ENCODE results near the gene ST6GALNAC6.
"Not testable (repeated sequence)": the region's sequence is repeated elsewhere in the genome, so short reads cannot be mapped to it uniquely, and the experiment has no call there.

The ST6GALNAC6 gene

DNA sequence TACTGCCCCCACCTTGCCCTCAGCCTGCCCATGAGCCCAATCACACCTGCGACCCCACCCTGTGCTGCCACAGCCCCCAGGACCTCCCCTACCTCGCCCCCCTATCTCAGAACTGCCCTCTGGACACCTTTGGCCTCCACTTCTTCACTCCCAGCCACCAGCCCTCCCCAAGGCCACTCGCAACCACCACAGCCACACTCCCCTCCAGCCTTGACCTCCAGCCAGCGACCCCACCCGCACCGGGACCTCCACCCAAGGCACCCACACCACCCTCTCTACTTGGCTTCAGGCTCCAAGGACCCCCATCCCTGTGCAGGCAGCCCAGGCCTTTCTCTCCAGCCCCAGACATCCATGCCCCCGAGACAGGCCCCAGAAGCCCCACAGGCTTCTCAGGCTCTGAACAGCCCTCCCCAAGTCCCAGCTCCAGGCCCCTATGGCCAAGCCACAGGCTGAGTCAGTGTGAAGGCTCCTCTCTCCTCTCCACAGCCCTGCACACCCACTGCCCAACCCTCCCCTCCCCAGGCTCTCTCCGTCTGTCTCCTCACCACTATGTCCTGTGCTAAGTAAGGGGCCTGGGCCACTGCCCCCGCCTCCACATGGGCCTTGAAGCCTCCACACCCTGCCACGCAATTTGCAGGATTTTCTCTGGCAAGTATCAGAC, 24.0 kb downstream of the ST6GALNAC6 start:
- no peak overlapping the region for H3K27ac ChIP-seq (ENCODE audit: low read length)
- peaks cover 11 to 50% of the 10 kb centered on the region in 2 donors for H3K4me1 ChIP-seq (ENCODE audit: control insufficient read depth in 1 of 2, insufficient read depth in 2 of 2, low read length in 2 of 2)
- no peaks in the 10 kb centered on the region for H3K27me3 ChIP-seq (ENCODE audit: low read depth, low read length)
- H3K36me3 ChIP-seq (ENCODE audit: control insufficient read depth in 1 of 2, insufficient read depth in 2 of 2, low read length in 2 of 2) = peaks cover 0 to 23% of the 10 kb centered on the region in 2 donors
- no peak overlapping the region for H3K4me3 ChIP-seq (ENCODE audit: low read depth in 1 of 2, low read length in 2 of 2)
- H3K9me3 ChIP-seq (ENCODE audit: control insufficient read depth in 1 of 2, low read length in 2 of 2) = no peaks in the 10 kb centered on the region

DNA sequence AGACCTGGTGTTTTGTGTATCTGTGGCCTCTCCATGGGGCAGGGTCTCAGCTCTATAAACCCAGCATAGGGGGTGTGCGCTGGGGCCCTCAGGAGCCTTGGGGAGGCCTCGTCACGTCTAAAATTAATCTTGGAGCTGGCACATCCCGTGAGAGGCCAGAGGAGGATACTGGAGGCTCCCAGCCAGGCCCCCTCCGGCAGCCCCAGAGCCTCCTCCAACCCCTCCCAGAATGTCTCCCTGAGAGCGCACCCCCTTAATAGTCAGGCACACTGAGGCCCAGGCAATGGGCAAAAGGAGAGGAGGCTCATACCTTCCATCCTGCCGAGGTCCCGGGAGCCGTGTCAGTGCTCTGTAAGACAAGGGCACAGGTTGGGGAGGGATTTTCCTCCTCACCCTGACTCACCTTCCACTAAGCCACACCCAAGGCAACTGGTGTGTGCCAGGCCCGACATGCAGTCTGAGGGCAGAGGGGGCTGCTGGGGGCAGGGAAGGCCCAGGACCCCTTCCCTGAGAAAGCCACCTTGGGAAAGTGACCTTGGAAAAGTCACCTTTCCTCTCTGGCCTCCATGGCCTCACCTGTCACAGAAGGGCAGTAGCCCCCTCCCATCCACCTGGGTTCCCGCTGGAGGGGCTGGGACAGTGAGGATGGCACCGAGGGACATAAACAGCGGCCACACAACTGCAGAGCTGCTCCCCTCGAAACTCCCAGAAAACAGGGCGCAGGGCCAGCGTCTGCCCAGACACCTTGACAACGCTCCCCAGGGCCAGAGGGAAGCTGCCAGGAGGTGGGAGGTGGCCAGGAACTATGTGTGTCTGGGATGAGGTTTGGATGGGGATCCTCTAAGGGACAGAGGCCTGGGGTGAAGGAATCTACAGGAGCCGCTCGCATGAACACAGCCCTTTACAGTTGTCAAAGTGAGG, 24.8 kb downstream of the ST6GALNAC6 start:
- Histone ChIP-seq H3K27me3 (ENCODE audit: low read depth, low read length) (no peaks in the 10 kb centered on the region), H3K9me3 (ENCODE audit: control insufficient read depth in 1 of 2, low read length in 2 of 2) (no peaks in the 10 kb centered on the region), H3K27ac (ENCODE audit: low read length) (no peak overlapping the region), H3K36me3 (ENCODE audit: control insufficient read depth in 1 of 2, insufficient read depth in 2 of 2, low read length in 2 of 2) (peaks cover 0 to 24% of the 10 kb centered on the region in 2 donors), H3K4me1 (ENCODE audit: control insufficient read depth in 1 of 2, insufficient read depth in 2 of 2, low read length in 2 of 2) (peaks cover 11 to 50% of the 10 kb centered on the region in 2 donors), H3K4me3 (ENCODE audit: low read depth in 1 of 2, low read length in 2 of 2) (peak overlapping the region; percentile 6 to 13)

DNA sequence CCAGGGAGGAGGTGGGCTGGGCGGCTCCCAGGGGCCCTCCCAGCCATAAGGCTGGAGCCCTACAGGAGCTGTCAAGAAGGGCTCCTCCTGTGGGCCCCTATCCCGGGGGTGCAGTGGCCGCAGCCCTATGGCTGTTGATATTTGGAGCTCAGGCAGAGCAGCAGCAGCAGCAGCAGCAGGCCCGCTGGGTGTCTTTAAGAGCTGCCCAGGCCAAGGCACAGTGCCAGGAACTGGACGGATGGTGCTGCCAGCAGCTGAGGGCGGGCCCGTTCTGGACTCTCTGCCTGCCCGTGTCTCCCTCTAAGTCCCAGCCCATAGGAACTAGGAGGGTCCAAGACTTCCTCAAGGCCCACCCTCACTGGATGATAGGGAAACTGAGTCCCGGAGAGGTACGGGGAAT, 25.5 kb downstream of the ST6GALNAC6 start:
- Histone ChIP-seq H3K27me3 (ENCODE audit: low read depth, low read length) (no peaks in the 10 kb centered on the region), H3K27ac (ENCODE audit: low read length) (no peak overlapping the region), H3K9me3 (ENCODE audit: control insufficient read depth in 1 of 2, low read length in 2 of 2) (no peaks in the 10 kb centered on the region), H3K36me3 (ENCODE audit: control insufficient read depth in 1 of 2, insufficient read depth in 2 of 2, low read length in 2 of 2) (peaks cover 0 to 24% of the 10 kb centered on the region in 2 donors), H3K4me1 (ENCODE audit: control insufficient read depth in 1 of 2, insufficient read depth in 2 of 2, low read length in 2 of 2) (peaks cover 11 to 50% of the 10 kb centered on the region in 2 donors), H3K4me3 (ENCODE audit: low read depth in 1 of 2, low read length in 2 of 2) (peak overlapping the region; percentile 6 to 13)

DNA sequence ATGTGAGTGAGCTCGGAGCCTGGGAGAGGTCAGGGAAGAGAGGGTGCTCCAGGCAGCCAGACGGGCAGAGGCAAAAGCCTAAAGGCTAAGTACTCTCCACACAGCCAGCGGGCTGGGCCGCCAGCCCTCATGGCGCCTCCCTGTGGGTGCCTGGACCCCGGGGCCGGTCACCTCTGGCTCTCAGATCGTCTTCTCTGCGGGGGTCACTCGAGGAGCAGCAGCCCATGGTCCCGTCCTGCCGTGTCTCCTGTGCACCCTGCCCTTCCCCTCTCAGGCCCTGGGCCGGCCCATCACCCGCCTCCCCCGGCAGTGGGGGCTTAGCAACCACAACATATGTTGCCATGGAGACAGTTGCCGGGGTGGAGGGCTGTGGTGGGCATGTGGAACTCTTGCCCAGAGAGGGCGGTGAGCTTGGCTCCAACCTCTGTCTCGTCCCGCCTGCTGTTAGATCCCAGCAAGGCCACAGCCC, 26.1 kb downstream of the ST6GALNAC6 start:
- Histone ChIP-seq H3K27ac (ENCODE audit: low read length) (no peak overlapping the region), H3K4me1 (ENCODE audit: control insufficient read depth in 1 of 2, insufficient read depth in 2 of 2, low read length in 2 of 2) (peaks cover 10 to 48% of the 10 kb centered on the region in 2 donors), H3K27me3 (ENCODE audit: low read depth, low read length) (no peaks in the 10 kb centered on the region), H3K4me3 (ENCODE audit: low read depth in 1 of 2, low read length in 2 of 2) (peak overlapping the region in 1 of 2 donors; percentile 6), H3K36me3 (ENCODE audit: control insufficient read depth in 1 of 2, insufficient read depth in 2 of 2, low read length in 2 of 2) (peaks cover 0 to 24% of the 10 kb centered on the region in 2 donors), H3K9me3 (ENCODE audit: control insufficient read depth in 1 of 2, low read length in 2 of 2) (no peaks in the 10 kb centered on the region)

DNA sequence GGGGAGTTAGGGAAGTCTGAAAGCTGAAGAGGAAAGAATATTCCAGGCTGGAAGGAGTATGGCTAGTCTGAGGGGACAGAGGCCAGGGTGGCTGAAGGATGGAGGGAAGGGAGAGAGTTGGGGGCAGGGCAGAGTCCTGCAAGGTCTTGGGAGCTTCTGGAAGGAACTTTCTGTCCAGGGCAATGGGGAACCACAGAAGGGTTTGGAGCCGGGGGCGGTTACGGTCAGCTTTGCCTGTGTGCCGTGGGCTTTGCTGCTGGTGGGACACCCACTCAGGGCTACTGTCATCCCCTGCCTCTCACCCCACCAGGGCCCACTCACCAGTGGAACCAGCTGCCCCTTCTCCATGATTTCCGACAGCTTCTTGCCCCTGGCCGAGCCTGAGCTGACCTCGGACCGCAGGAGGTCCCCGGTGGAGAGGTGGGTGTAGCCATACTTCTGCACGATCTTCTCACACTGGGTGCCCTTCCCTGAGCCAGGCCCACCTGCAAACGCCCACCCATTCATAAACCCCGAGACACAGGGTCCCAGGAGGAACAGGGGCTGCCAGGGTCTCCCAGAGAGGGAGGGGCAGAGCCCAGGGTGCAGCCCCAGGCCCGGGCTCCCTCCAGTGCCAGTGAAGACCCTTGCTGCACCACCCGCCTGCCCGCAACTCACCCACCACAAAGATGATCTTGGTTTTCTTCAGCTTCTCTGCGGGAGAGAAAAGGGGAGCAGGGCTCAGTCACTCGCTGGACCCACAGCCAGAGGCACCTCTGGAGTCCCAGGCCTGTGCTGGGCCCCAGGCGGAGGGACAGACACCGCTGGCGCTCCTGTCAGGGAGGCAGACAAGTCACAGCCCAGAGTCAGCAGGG, 26.8 kb downstream of the ST6GALNAC6 start:
- H3K9me3 ChIP-seq (ENCODE audit: control insufficient read depth in 1 of 2, low read length in 2 of 2) = no peaks in the 10 kb centered on the region
- no peak overlapping the region for H3K4me3 ChIP-seq (ENCODE audit: low read depth in 1 of 2, low read length in 2 of 2)
- H3K27me3 ChIP-seq (ENCODE audit: low read depth, low read length) = no peaks in the 10 kb centered on the region
- H3K27ac ChIP-seq (ENCODE audit: low read length) = no peak overlapping the region
- peaks cover 5 to 43% of the 10 kb centered on the region in 2 donors for H3K4me1 ChIP-seq (ENCODE audit: control insufficient read depth in 1 of 2, insufficient read depth in 2 of 2, low read length in 2 of 2)
- H3K36me3 ChIP-seq (ENCODE audit: control insufficient read depth in 1 of 2, insufficient read depth in 2 of 2, low read length in 2 of 2) = peaks cover 6 to 31% of the 10 kb centered on the region in 2 donors

DNA sequence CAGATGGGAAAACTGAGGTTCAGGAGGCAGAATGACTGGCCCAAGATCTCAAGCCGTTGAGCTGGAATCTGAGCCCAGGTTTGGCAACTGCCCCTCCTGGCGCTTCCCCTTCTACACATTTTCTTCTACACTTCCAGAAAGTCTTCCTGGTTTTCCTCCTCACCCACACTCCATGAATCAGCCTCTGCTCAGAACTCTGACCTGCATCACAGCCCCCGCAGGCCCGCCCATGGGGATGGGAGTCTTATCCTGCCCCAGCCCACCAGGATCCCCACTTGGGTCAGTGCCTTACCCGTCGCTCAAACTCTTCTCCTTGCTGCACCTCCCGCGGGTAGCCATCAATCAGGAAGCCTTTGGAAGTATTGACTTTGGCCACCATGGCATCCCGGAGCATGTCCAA, 27.9 kb downstream of the ST6GALNAC6 start:
- H3K27ac ChIP-seq (ENCODE audit: low read length) = no peak overlapping the region
- H3K4me1 ChIP-seq (ENCODE audit: control insufficient read depth in 1 of 2, insufficient read depth in 2 of 2, low read length in 2 of 2) = peaks cover 5 to 36% of the 10 kb centered on the region in 2 donors
- H3K4me3 ChIP-seq (ENCODE audit: low read depth in 1 of 2, low read length in 2 of 2) = no peak overlapping the region
- no peaks in the 10 kb centered on the region for H3K27me3 ChIP-seq (ENCODE audit: low read depth, low read length)
- H3K9me3 ChIP-seq (ENCODE audit: control insufficient read depth in 1 of 2, low read length in 2 of 2) = no peaks in the 10 kb centered on the region
- peaks cover 6 to 36% of the 10 kb centered on the region in 2 donors for H3K36me3 ChIP-seq (ENCODE audit: control insufficient read depth in 1 of 2, insufficient read depth in 2 of 2, low read length in 2 of 2)

DNA sequence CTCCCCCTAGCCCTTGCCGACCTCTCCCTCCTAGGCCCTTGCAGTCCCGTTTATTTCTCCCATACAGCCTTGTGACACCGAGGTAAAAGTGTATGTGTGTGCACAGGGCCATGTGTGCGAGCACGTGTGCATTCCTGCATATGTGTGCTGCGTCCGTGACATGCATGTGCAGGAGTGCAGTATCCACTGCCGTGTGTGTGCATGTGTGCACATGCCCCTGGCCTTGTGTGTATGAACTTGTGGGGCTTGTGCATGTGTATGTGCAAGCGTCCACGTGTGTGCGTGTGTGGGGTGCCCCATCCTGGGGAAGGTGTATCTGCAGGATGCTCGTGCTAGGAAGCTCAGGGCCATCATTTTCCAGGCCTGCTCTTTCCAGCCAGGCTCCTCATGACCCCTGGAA, 28.5 kb downstream of the ST6GALNAC6 start:
- H3K4me3 ChIP-seq (ENCODE audit: low read depth in 1 of 2, low read length in 2 of 2) = no peak overlapping the region
- no peak overlapping the region for H3K27ac ChIP-seq (ENCODE audit: low read length)
- no peaks in the 10 kb centered on the region for H3K27me3 ChIP-seq (ENCODE audit: low read depth, low read length)
- peaks cover 5 to 30% of the 10 kb centered on the region in 2 donors for H3K4me1 ChIP-seq (ENCODE audit: control insufficient read depth in 1 of 2, insufficient read depth in 2 of 2, low read length in 2 of 2)
- H3K36me3 ChIP-seq (ENCODE audit: control insufficient read depth in 1 of 2, insufficient read depth in 2 of 2, low read length in 2 of 2) = peaks cover 6 to 36% of the 10 kb centered on the region in 2 donors
- no peaks in the 10 kb centered on the region for H3K9me3 ChIP-seq (ENCODE audit: control insufficient read depth in 1 of 2, low read length in 2 of 2)

DNA sequence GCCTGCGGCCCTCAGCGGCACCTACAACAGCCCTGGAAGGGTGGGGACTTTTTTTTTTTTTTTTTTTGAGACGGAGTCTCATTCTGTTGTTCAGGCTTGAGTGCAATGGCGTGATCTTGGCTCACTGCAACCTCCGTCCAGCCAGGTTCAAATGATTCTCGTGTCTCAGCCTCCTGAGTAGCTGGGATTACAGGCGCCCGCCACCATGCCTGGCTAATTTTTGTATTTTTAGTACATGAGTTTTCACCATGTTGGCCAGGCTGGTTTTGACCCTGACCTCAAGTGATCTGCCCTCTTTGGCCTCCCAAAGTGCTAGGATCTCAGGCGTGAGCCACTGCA, 29.3 kb downstream of the ST6GALNAC6 start:
- H3K4me1 ChIP-seq (ENCODE audit: control insufficient read depth in 1 of 2, insufficient read depth in 2 of 2, low read length in 2 of 2) = peaks cover 5 to 22% of the 10 kb centered on the region in 2 donors

DNA sequence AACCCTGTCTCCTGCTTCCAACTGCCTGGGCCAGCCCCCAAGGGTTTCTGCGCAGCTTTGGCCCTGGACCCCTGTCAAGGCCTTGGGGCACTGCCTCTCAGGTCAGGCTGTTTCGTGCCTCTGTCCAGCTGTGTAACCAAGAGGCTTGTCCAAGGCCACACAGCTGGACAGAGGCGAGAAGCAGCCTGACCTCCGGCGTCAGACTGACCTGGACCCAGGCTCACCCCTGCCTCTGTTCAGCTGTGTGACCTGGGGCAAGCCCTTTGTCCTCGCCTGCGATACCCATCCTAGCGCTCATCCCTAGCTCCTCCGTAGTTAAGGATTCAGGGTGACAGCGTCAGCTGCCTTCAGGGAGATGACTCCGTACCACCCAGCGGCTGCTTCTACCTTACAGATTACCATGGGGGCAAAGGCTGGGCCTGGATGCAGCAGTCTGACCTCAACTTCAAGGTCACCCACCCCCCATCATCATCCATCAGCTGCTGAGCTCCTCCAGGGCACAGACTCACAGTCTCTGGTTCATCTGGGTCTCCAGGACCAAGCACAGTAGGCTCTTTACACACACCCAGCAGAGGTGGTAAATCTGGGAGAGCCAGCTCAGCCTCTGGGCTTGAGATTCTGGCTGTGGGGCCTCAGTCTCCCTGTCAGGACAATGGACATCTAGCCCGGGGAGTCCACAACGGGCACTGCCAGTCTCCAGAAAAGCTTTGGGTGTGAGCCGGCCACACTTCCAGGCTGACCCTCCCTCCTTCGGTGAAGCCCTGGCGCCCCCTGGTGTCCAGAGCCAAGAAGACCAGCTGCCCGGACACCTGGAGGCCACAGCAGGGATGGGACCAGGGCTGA, 29.9 kb downstream of the ST6GALNAC6 start:
- no peak overlapping the region for H3K27ac ChIP-seq (ENCODE audit: low read length)
- no peaks in the 10 kb centered on the region for H3K27me3 ChIP-seq (ENCODE audit: low read depth, low read length)
- peaks cover 2 to 16% of the 10 kb centered on the region in 2 donors for H3K4me1 ChIP-seq (ENCODE audit: control insufficient read depth in 1 of 2, insufficient read depth in 2 of 2, low read length in 2 of 2)
- H3K4me3 ChIP-seq (ENCODE audit: low read depth in 1 of 2, low read length in 2 of 2) = no peak overlapping the region
- no peaks in the 10 kb centered on the region for H3K9me3 ChIP-seq (ENCODE audit: control insufficient read depth in 1 of 2, low read length in 2 of 2)
- peaks cover 6 to 36% of the 10 kb centered on the region in 2 donors for H3K36me3 ChIP-seq (ENCODE audit: control insufficient read depth in 1 of 2, insufficient read depth in 2 of 2, low read length in 2 of 2)

More for the DNA sequence above, 29.3 kb downstream of the ST6GALNAC6 start:
- H3K36me3 ChIP-seq (ENCODE audit: control insufficient read depth in 1 of 2, insufficient read depth in 2 of 2, low read length in 2 of 2) = peaks cover 6 to 36% of the 10 kb centered on the region in 2 donors
- not testable (repeated sequence) for H3K9me3 ChIP-seq (ENCODE audit: control insufficient read depth in 1 of 2, low read length in 2 of 2); H3K27me3 ChIP-seq (ENCODE audit: low read depth, low read length); H3K27ac ChIP-seq (ENCODE audit: low read length); H3K4me3 ChIP-seq (ENCODE audit: low read depth in 1 of 2, low read length in 2 of 2)

DNA sequence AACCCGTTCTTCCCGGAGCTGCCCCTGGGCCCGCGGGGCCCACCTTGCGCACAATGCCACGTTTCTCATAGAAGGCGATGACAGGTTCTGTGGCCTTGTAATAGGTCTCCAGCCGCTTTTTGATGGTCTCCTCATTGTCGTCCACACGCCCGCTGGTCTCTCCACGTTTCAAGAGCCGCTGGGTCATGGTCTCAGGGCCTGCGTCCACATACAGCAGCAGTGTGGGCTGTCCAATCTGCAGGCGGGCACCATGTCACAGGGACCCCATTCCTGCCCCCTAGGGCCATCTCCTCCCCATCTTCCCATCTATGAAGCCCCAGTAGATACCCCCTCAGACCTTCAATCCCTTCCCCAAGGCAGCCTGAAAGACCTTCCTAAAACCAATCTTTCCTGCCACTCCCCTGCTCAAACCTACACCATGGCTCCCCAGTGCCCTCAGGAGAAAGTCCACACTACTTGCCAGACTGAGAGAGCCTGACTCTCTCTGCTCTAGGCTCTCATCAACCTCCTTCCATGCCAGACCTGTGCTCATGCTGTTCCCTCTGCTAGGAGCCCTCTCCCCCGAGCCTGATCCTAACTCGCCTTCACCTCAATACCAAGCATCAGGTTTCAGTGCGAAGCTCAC, 31.0 kb downstream of the ST6GALNAC6 start:
- Histone ChIP-seq H3K4me3 (ENCODE audit: low read depth in 1 of 2, low read length in 2 of 2) (no peak overlapping the region), H3K27ac (ENCODE audit: low read length) (no peak overlapping the region), H3K36me3 (ENCODE audit: control insufficient read depth in 1 of 2, insufficient read depth in 2 of 2, low read length in 2 of 2) (peaks cover 6 to 36% of the 10 kb centered on the region in 2 donors), H3K9me3 (ENCODE audit: control insufficient read depth in 1 of 2, low read length in 2 of 2) (no peaks in the 10 kb centered on the region), H3K4me1 (ENCODE audit: control insufficient read depth in 1 of 2, insufficient read depth in 2 of 2, low read length in 2 of 2) (peaks cover 0 to 5% of the 10 kb centered on the region in 2 donors), H3K27me3 (ENCODE audit: low read depth, low read length) (no peaks in the 10 kb centered on the region)

All from muscle layer of duodenum (tissue), 2 donors.